ENCODE measurements around the gene ETF1.

The ETF1 gene

GRCh38 chr5:138542956-138543729, at the start of gene ETF1:
Gene ETF1 (minus strand): TSS chr5:138543236. CDS start chr5:138542918, 318 bp downstream.
- DNase-seq (ENCODE audit: low spot score in 2 of 2): peak; percentile 97 to 100
- Histone ChIP-seq H3K27me3 (ENCODE audit: low read depth) (no peaks in the 10 kb centered on the region), H3K4me3 (peak within 1 kb of the TSS; percentile 99), H3K4me1 (peaks cover 26% of the 10 kb centered on the region), H3K9me3 (no peaks in the 10 kb centered on the region), H3K36me3 (replicated peaks) (peaks cover 46% of the 10 kb centered on the region)
- in situ Hi-C loops (cut with MboI; ENCODE audit: low sequenced_read_pairs): no loop called here

GRCh38 chr5:138588013-138588788, 45.2 kb upstream of the ETF1 start:
- H3K27me3 ChIP-seq (ENCODE audit: low read depth): no peaks in the 10 kb centered on the region
- H3K4me1 ChIP-seq: no peaks in the 10 kb centered on the region
- no peak overlapping the region for H3K4me3 ChIP-seq
- no peaks in the 10 kb centered on the region for H3K9me3 ChIP-seq
- in situ Hi-C loops (cut with MboI; ENCODE audit: low sequenced_read_pairs): no loop called here
- DNase-seq (ENCODE audit: low spot score in 2 of 2): no peak
- H3K36me3 ChIP-seq (replicated peaks): no peaks in the 10 kb centered on the region

- in situ Hi-C loops (cut with MboI; ENCODE audit: low sequenced_read_pairs): no loop called here
- H3K36me3 ChIP-seq (replicated peaks): no peaks in the 10 kb centered on the region
- no peaks in the 10 kb centered on the region for H3K4me1 ChIP-seq
Observed at GRCh38 chr5:138585157-138585556, 42.1 kb upstream of the ETF1 start.

GRCh38 chr5:138583984-138584637, 41.1 kb upstream of the ETF1 start:
- in situ Hi-C loops (cut with MboI; ENCODE audit: low sequenced_read_pairs): no loop called here
- no peaks in the 10 kb centered on the region for H3K9me3 ChIP-seq
- DNase-seq (ENCODE audit: low spot score in 2 of 2): no peak

More at GRCh38 chr5:138585157-138585556, 42.1 kb upstream of the ETF1 start:
- Histone ChIP-seq H3K27me3 (ENCODE audit: low read depth) (no peaks in the 10 kb centered on the region), H3K4me3 (no peak overlapping the region), H3K9me3 (no peaks in the 10 kb centered on the region)
- DNase-seq (ENCODE audit: low spot score in 2 of 2): no peak

GRCh38 chr5:138582959-138583358, 39.9 kb upstream of the ETF1 start:
- Histone ChIP-seq H3K36me3 (replicated peaks) (no peaks in the 10 kb centered on the region), H3K4me3 (no peak overlapping the region), H3K27me3 (ENCODE audit: low read depth) (no peaks in the 10 kb centered on the region), H3K9me3 (no peaks in the 10 kb centered on the region), H3K4me1 (no peaks in the 10 kb centered on the region)
- in situ Hi-C loops (cut with MboI; ENCODE audit: low sequenced_read_pairs): no loop called here
- no peak for DNase-seq (ENCODE audit: low spot score in 2 of 2)

More at GRCh38 chr5:138583984-138584637, 41.1 kb upstream of the ETF1 start:
- H3K27me3 ChIP-seq (ENCODE audit: low read depth): no peaks in the 10 kb centered on the region
- no peaks in the 10 kb centered on the region for H3K4me1 ChIP-seq
- H3K4me3 ChIP-seq: no peak overlapping the region
- H3K36me3 ChIP-seq (replicated peaks): no peaks in the 10 kb centered on the region

GRCh38 chr5:138580777-138581176, 37.7 kb upstream of the ETF1 start:
- Histone ChIP-seq H3K36me3 (replicated peaks) (no peaks in the 10 kb centered on the region), H3K4me3 (no peak overlapping the region), H3K27me3 (ENCODE audit: low read depth) (no peaks in the 10 kb centered on the region), H3K9me3 (no peaks in the 10 kb centered on the region), H3K4me1 (peaks cover 5% of the 10 kb centered on the region)
- in situ Hi-C loops (cut with MboI; ENCODE audit: low sequenced_read_pairs): no loop called here
- no peak for DNase-seq (ENCODE audit: low spot score in 2 of 2)

GRCh38 chr5:138580001-138580400, 37.0 kb upstream of the ETF1 start:
- DNase-seq (ENCODE audit: low spot score in 2 of 2): no peak
- no peaks in the 10 kb centered on the region for H3K27me3 ChIP-seq (ENCODE audit: low read depth)
- no peaks in the 10 kb centered on the region for H3K9me3 ChIP-seq
- in situ Hi-C loops (cut with MboI; ENCODE audit: low sequenced_read_pairs): no loop called here
- H3K36me3 ChIP-seq (replicated peaks): peaks cover 2% of the 10 kb centered on the region
- H3K4me1 ChIP-seq: peaks cover 5% of the 10 kb centered on the region
- H3K4me3 ChIP-seq: no peak overlapping the region

GRCh38 chr5:138579517-138579863, 36.5 kb upstream of the ETF1 start:
- in situ Hi-C loops (cut with MboI; ENCODE audit: low sequenced_read_pairs): loop anchor here (10.0 kb wide), 1 partner anchor 695 kb away; no protein-coding TSS in a partner anchor
- peaks cover 7% of the 10 kb centered on the region for H3K36me3 ChIP-seq (replicated peaks)
- no peak overlapping the region for H3K4me3 ChIP-seq
- peaks cover 5% of the 10 kb centered on the region for H3K4me1 ChIP-seq
- no peaks in the 10 kb centered on the region for H3K9me3 ChIP-seq
- H3K27me3 ChIP-seq (ENCODE audit: low read depth): no peaks in the 10 kb centered on the region
- no peak for DNase-seq (ENCODE audit: low spot score in 2 of 2)

GRCh38 chr5:138577452-138577851, 34.4 kb upstream of the ETF1 start:
- Histone ChIP-seq H3K36me3 (replicated peaks) (peaks cover 24% of the 10 kb centered on the region), H3K4me3 (no peak overlapping the region), H3K27me3 (ENCODE audit: low read depth) (no peaks in the 10 kb centered on the region), H3K9me3 (no peaks in the 10 kb centered on the region), H3K4me1 (peaks cover 8% of the 10 kb centered on the region)
- no peak for DNase-seq (ENCODE audit: low spot score in 2 of 2)
- in situ Hi-C loops (cut with MboI; ENCODE audit: low sequenced_read_pairs): loop anchor here (10.0 kb wide), 1 partner anchor 697 kb away; no protein-coding TSS in a partner anchor

- no peaks in the 10 kb centered on the region for H3K27me3 ChIP-seq (ENCODE audit: low read depth)
Observed at GRCh38 chr5:138575194-138576015, 32.4 kb upstream of the ETF1 start, which contains the start of gene HSPA9. Gene HSPA9 (minus strand): TSS chr5:138575401. CDS start chr5:138575318, 83 bp downstream.

GRCh38 chr5:138574744-138575193, 31.7 kb upstream of the ETF1 start:
- peaks cover 10% of the 10 kb centered on the region for H3K4me1 ChIP-seq
- H3K4me3 ChIP-seq: peak overlapping the region; percentile 94
- DNase-seq (ENCODE audit: low spot score in 2 of 2): no peak
- no peaks in the 10 kb centered on the region for H3K9me3 ChIP-seq
- no peaks in the 10 kb centered on the region for H3K27me3 ChIP-seq (ENCODE audit: low read depth)
- peaks cover 49% of the 10 kb centered on the region for H3K36me3 ChIP-seq (replicated peaks)
- in situ Hi-C loops (cut with MboI; ENCODE audit: low sequenced_read_pairs): loop anchor here (10.0 kb wide), 1 partner anchor 700 kb away; no protein-coding TSS in a partner anchor

More at GRCh38 chr5:138575194-138576015, 32.4 kb upstream of the ETF1 start, which contains the start of gene HSPA9:
- in situ Hi-C loops (cut with MboI; ENCODE audit: low sequenced_read_pairs): loop anchor here (10.0 kb wide), 1 partner anchor 699 kb away; no protein-coding TSS in a partner anchor
- peak; percentile 98 to 99 for DNase-seq (ENCODE audit: low spot score in 2 of 2)
- Histone ChIP-seq H3K4me3 (peak within 1 kb of the TSS; percentile 94), H3K9me3 (no peaks in the 10 kb centered on the region), H3K36me3 (replicated peaks) (peaks cover 42% of the 10 kb centered on the region), H3K4me1 (peaks cover 10% of the 10 kb centered on the region)

- Histone ChIP-seq H3K36me3 (replicated peaks) (peaks cover 55% of the 10 kb centered on the region), H3K4me1 (peaks cover 10% of the 10 kb centered on the region), H3K4me3 (peak overlapping the region; percentile 94), H3K9me3 (no peaks in the 10 kb centered on the region), H3K27me3 (ENCODE audit: low read depth) (no peaks in the 10 kb centered on the region)
- in situ Hi-C loops (cut with MboI; ENCODE audit: low sequenced_read_pairs): loop anchor here (10.0 kb wide), 1 partner anchor 701 kb away; no protein-coding TSS in a partner anchor
- no peak for DNase-seq (ENCODE audit: low spot score in 2 of 2)
Observed at GRCh38 chr5:138573949-138574670, 31.1 kb upstream of the ETF1 start.
